OCI-LY3 (cell line): ENCODE results near the gene LDLRAD4.

ENCODE experiments used
- EZH2phosphoT487 ChIP-seq: fragments of 200-600 bp; shearing (Covaris generic); IDR thresholded peaks from 2 replicates; pipeline ENCODE4 v1.6.1; 2018; ENCODE audit warnings: antibody characterized with exemption, mixed run types, low read depth
- TF ChIP-seq, protein P1 (sequence below): fragments of 200-600, 300-600 bp; sonication (generic); IDR thresholded peaks from 2 replicates; pipeline ENCODE4 v1.5.1; 2014; ENCODE audit warnings: antibody characterized with exemption, low read length, low read depth

DNA sequence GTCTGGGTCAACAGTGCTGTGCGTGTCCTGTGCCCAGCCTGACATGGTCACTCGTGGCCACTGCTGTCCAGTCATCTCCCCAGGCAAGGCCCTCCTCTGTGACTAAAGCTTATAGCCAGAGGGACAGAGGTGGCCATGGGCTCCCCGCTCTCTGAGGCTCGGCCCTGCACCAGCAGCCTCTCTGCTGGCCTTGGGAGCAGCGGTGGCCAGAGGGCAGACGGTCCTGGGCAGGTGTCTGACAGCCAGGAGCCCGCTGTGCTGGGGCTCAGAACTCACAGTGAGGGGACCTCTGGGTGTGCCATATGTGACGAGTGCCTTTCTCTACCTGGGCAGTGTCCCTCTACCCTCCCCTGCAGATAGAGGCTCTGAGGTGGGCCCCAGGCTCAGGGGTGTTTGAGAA is 409.1 kb downstream of the LDLRAD4 start:
- TF ChIP-seq, protein P1, sequence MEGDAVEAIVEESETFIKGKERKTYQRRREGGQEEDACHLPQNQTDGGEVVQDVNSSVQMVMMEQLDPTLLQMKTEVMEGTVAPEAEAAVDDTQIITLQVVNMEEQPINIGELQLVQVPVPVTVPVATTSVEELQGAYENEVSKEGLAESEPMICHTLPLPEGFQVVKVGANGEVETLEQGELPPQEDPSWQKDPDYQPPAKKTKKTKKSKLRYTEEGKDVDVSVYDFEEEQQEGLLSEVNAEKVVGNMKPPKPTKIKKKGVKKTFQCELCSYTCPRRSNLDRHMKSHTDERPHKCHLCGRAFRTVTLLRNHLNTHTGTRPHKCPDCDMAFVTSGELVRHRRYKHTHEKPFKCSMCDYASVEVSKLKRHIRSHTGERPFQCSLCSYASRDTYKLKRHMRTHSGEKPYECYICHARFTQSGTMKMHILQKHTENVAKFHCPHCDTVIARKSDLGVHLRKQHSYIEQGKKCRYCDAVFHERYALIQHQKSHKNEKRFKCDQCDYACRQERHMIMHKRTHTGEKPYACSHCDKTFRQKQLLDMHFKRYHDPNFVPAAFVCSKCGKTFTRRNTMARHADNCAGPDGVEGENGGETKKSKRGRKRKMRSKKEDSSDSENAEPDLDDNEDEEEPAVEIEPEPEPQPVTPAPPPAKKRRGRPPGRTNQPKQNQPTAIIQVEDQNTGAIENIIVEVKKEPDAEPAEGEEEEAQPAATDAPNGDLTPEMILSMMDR = no peak
- no peak for TF ChIP-seq EZH2phosphoT487
